Measurements from ENCODE around the gene SLCO3A1. TPM values are rescaled to one million over a fixed set of nuclear protein-coding genes. Genes with fewer than 3 reads are reported as not detected.

Gene SLCO3A1
- total RNA-seq, 1 experiment from 2014 or later: 5.1 TPM

DNA sequence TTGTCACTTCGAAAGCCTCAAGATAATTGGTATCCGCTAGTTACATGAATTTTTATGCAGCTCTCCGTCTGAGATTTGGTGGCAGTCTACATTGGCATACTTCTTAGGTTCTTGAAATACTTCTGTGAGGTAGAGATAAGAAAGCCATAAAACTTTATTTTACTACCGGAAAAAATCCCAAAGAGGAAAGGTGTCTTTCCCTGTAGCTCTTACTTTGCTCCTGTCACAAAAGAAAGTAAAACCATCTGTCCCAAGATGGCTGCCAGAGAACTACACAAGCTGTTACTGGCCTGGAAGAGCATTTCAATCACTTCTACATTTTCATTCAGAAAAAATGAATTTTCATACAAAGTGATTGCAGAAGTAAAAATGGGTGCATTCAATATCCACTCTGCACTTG lies 325.4 kb downstream of the SLCO3A1 start (continued):
- TF ChIP-seq, protein P1, sequence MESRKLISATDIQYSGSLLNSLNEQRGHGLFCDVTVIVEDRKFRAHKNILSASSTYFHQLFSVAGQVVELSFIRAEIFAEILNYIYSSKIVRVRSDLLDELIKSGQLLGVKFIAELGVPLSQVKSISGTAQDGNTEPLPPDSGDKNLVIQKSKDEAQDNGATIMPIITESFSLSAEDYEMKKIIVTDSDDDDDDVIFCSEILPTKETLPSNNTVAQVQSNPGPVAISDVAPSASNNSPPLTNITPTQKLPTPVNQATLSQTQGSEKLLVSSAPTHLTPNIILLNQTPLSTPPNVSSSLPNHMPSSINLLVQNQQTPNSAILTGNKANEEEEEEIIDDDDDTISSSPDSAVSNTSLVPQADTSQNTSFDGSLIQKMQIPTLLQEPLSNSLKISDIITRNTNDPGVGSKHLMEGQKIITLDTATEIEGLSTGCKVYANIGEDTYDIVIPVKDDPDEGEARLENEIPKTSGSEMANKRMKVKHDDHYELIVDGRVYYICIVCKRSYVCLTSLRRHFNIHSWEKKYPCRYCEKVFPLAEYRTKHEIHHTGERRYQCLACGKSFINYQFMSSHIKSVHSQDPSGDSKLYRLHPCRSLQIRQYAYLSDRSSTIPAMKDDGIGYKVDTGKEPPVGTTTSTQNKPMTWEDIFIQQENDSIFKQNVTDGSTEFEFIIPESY (IDR thresholded peaks at IDR 0.05; ENCODE audit: extremely low read depth, insufficient replicate concordance, low read length): no peak
- TF ChIP-seq, protein P2, sequence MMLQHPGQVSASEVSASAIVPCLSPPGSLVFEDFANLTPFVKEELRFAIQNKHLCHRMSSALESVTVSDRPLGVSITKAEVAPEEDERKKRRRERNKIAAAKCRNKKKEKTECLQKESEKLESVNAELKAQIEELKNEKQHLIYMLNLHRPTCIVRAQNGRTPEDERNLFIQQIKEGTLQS (IDR thresholded peaks at IDR 0.05): no peak

DNA sequence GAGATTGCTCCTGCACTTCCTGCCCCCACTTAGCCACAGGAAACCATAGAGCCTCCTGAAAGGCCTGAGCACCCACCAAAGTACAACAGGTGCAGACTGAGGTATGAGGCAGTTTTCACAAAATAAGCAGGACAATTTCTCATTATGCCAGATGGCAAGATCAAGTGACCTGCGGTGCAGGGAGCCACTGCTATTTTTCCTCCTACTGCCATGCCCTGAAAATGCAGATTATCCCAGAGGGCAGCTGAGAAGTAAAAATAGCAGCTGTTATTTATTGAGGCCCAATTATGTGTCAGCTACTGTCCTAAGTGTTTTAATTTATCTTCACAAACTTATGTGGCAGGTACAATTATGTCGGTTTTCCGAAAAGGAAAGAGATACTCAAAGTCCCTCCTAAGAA lies 330.6 kb downstream of the SLCO3A1 start:
- TF ChIP-seq FOSL1 (IDR thresholded peaks at IDR 0.05; ENCODE audit: low read depth): no peak
- no peak for TF ChIP-seq RAD21 (IDR thresholded peaks at IDR 0.05; ENCODE audit: low read depth)
- TF ChIP-seq SRF (IDR thresholded peaks at IDR 0.05; ENCODE audit: low read depth): no peak
- TF ChIP-seq ELF1 (IDR thresholded peaks at IDR 0.05; ENCODE audit: borderline replicate concordance, low read depth): no peak
- TF ChIP-seq, protein P3, sequence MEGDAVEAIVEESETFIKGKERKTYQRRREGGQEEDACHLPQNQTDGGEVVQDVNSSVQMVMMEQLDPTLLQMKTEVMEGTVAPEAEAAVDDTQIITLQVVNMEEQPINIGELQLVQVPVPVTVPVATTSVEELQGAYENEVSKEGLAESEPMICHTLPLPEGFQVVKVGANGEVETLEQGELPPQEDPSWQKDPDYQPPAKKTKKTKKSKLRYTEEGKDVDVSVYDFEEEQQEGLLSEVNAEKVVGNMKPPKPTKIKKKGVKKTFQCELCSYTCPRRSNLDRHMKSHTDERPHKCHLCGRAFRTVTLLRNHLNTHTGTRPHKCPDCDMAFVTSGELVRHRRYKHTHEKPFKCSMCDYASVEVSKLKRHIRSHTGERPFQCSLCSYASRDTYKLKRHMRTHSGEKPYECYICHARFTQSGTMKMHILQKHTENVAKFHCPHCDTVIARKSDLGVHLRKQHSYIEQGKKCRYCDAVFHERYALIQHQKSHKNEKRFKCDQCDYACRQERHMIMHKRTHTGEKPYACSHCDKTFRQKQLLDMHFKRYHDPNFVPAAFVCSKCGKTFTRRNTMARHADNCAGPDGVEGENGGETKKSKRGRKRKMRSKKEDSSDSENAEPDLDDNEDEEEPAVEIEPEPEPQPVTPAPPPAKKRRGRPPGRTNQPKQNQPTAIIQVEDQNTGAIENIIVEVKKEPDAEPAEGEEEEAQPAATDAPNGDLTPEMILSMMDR (IDR thresholded peaks at IDR 0.05 in 2 of 3, conservative IDR thresholded peaks at IDR 0.05 in 1 of 3; ENCODE audit: borderline replicate concordance in 1 of 3, insufficient read depth in 1 of 3, low read depth in 2 of 3, low read length in 2 of 3): no peak
- no peak for TF ChIP-seq TCF7L2 (IDR thresholded peaks at IDR 0.05; ENCODE audit: borderline replicate concordance, extremely low read depth, insufficient read depth, insufficient read length)
- no peak overlapping the region for H2AFZ ChIP-seq (ENCODE audit: low read depth, low read length, poor library complexity, severe bottlenecking)
- BruUV-seq (replicated peaks): no TSS peak
- no peak overlapping the region for H3K4me3 ChIP-seq (replicated peaks in 1 of 2; ENCODE audit: low read depth in 1 of 2, low read length in 2 of 2)
- ChIA-PET RAD21 (ENCODE audit: low non-redundant PET in 1 of 2, low total read pairs in 2 of 2, uncharacterized antibody in 2 of 2, unreplicated experiment in 2 of 2) (no interaction called here), CTCF (no interaction called here), POLR2A (no interaction called here)
- H3K4me1 ChIP-seq (ENCODE audit: control insufficient read depth in 1 of 2, insufficient read depth in 2 of 2, low read length in 2 of 2): no peaks in the 10 kb centered on the region
- no peaks in the 10 kb centered on the region for H3K9me2 ChIP-seq (ENCODE audit: insufficient read depth)
- no peaks in the 10 kb centered on the region for H3K9me3 ChIP-seq (ENCODE audit: control insufficient read depth in 1 of 2, insufficient read depth in 1 of 2, low read depth in 1 of 2, low read length in 2 of 2)
- H3K27me3 ChIP-seq (ENCODE audit: insufficient read depth, low read length): peaks cover 27% of the 10 kb centered on the region
- H4K20me1 ChIP-seq (ENCODE audit: insufficient read depth): no peaks in the 10 kb centered on the region
- no peak overlapping the region for H3K4me2 ChIP-seq (ENCODE audit: low read length)
- ATAC-seq (no peak), DNase-seq (ENCODE audit: low read depth, low spot score) (no peak)
- H3K27ac ChIP-seq (ENCODE audit: low read depth, low read length): no peak overlapping the region
- H3K9ac ChIP-seq (ENCODE audit: low read length): no peak overlapping the region
- no peaks in the 10 kb centered on the region for H3K79me2 ChIP-seq (ENCODE audit: insufficient read depth, low read length)
- H3K36me3 ChIP-seq (ENCODE audit: control insufficient read depth in 1 of 2, insufficient read depth in 2 of 2, low read length in 2 of 2): no peaks in the 10 kb centered on the region
- intact Hi-C loops (cut with micrococcal nuclease): no loop called here

Measured in HCT116 (cell line).